ENCODE data around the gene RORC.
"Not testable (repeated sequence)": the region's sequence is repeated elsewhere in the genome, so short reads cannot be mapped to it uniquely, and the experiment has no call there.

Gene RORC

DNA sequence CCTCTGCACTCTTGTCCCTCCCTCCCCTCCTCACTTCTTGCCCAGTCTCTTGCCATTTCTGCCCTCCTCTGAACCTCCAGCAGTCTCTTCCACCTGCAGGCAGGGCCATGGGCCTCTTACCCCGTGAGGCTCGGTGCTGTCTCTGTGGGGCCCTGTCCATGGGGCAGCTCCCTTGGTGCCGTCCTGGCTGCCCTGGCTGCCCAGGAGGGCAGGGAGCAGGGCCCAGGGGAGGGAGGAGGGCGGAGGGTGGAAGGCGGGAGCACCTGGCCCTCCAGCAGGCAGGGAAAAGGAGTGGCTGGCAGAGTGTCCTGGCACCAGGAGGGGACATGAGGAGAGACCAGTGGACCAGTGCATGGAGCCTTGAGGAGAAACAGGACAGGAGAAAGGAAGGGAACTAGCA is at the start of gene RORC:
Gene RORC, minus strand, starts transcription at position 198 of the 400 bp plus-strand sequence. Its CDS starts 38 bp downstream, at position 160.
- Mint-ChIP-seq H3K9me3 (no peaks in the 10 kb centered on the region), H3K27ac (no peak within 1 kb of the TSS), H3K4me3 (no peak within 1 kb of the TSS), H3K36me3 (no peaks in the 10 kb centered on the region), H3K27me3 (peaks cover 21% of the 10 kb centered on the region), H3K4me1 (peaks cover 13% of the 10 kb centered on the region)
- DNase-seq (ENCODE audit: low spot score in 2 of 2), result no peak
- ATAC-seq (ENCODE audit: low read depth), result no peak

DNA sequence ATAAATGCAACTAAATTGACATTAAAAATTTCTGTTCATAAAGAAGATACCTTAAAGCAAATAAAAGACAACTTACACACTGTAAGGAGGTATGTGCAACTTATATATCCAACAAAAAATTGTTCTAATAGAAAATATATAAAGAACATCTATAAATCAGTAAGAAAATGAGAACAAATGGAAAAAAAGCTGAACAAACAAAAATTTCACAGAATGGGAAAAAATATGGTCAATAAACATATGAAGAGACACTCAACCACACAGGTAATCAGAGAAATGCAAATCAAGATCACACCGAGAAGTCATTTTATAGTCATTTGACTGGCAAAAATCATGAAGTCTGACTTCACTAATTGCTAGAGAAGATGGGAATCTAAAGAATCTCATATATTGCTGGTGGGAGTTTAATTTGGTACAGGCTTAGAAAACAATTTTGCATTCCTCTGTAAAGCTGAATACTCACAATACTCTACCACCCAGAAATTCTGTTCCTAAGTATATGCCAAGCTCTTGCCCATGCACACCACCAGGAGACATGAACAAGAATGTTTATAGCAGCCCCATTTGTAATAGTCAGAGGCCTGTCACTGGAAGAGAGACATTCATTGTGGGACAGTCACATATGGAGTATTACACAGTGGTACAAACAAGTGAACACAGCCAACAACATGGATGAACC is 44.0 kb upstream of the RORC start:
- no peak overlapping the region for H3K4me3 Mint-ChIP-seq
- no peak overlapping the region for H3K27ac Mint-ChIP-seq
- H3K27me3 Mint-ChIP-seq, result no peaks in the 10 kb centered on the region
- peaks cover 12% of the 10 kb centered on the region for H3K36me3 Mint-ChIP-seq
- no peak for DNase-seq (ENCODE audit: low spot score in 2 of 2)
- H3K4me1 Mint-ChIP-seq, result no peaks in the 10 kb centered on the region
- no peak for ATAC-seq (ENCODE audit: low read depth)
- H3K9me3 Mint-ChIP-seq, result no peaks in the 10 kb centered on the region

- not testable (repeated sequence) for H3K36me3 Mint-ChIP-seq; H3K9me3 Mint-ChIP-seq; H3K4me1 Mint-ChIP-seq; H3K27me3 Mint-ChIP-seq; ATAC-seq (ENCODE audit: low read depth); H3K4me3 Mint-ChIP-seq; DNase-seq (ENCODE audit: low spot score in 2 of 2); H3K27ac Mint-ChIP-seq
These were observed 41.2 kb upstream of the RORC start for GRCh38 chr1:151872776-151873175.

GRCh38 chr1:151871284-151872030 is 39.9 kb upstream of the RORC start:
- Mint-ChIP-seq H3K9me3 (no peaks in the 10 kb centered on the region), H3K27ac (no peak overlapping the region), H3K36me3 (peaks cover 7% of the 10 kb centered on the region), H3K4me1 (no peaks in the 10 kb centered on the region), H3K27me3 (peaks cover 1% of the 10 kb centered on the region), H3K4me3 (no peak overlapping the region)
- no peak for DNase-seq (ENCODE audit: low spot score in 2 of 2)
- ATAC-seq (ENCODE audit: low read depth), result no peak

GRCh38 chr1:151868486-151868885 is 36.9 kb upstream of the RORC start:
- no peak overlapping the region for H3K4me3 Mint-ChIP-seq
- H3K27me3 Mint-ChIP-seq, result peaks cover 5% of the 10 kb centered on the region
- ATAC-seq (ENCODE audit: low read depth), result no peak
- H3K36me3 Mint-ChIP-seq, result no peaks in the 10 kb centered on the region
- no peak for DNase-seq (ENCODE audit: low spot score in 2 of 2)
- H3K27ac Mint-ChIP-seq, result no peak overlapping the region
- H3K9me3 Mint-ChIP-seq, result no peaks in the 10 kb centered on the region
- no peaks in the 10 kb centered on the region for H3K4me1 Mint-ChIP-seq

DNA sequence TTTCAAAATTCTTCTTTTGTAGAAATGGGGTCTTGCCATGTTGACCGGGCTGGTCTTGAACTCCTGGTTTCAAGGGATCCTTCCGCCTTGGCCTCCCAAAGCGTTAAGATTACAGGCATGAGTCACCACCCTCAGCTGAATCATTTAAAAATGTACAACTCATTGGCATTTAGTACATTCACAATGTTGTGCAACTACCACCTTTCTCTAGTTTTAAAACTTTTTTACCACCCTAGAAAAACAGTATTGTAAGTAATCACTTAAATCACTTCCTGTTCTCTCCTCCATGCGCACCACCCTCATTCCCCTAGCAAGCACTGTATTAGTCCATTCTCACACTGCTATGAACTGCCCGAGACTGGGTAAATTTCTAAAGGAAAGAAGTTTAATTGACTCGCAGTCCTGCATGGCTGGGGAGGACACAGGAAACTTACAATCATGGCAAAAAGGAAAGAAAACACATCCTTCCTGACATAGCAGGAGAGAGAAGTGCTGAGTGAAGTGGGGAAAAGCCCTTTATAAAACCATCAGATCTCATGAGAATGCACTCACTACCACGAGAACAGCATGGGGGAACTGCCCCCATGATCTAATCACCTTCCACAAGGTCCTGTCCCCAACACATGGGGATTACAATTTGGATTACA is 36.3 kb upstream of the RORC start:
- no peak for ATAC-seq (ENCODE audit: low read depth)
- H3K4me3 Mint-ChIP-seq, result no peak overlapping the region
- no peaks in the 10 kb centered on the region for H3K36me3 Mint-ChIP-seq
- H3K27ac Mint-ChIP-seq, result no peak overlapping the region
- H3K9me3 Mint-ChIP-seq, result no peaks in the 10 kb centered on the region
- peaks cover 5% of the 10 kb centered on the region for H3K27me3 Mint-ChIP-seq
- DNase-seq (ENCODE audit: low spot score in 2 of 2), result no peak
- H3K4me1 Mint-ChIP-seq, result no peaks in the 10 kb centered on the region

DNA sequence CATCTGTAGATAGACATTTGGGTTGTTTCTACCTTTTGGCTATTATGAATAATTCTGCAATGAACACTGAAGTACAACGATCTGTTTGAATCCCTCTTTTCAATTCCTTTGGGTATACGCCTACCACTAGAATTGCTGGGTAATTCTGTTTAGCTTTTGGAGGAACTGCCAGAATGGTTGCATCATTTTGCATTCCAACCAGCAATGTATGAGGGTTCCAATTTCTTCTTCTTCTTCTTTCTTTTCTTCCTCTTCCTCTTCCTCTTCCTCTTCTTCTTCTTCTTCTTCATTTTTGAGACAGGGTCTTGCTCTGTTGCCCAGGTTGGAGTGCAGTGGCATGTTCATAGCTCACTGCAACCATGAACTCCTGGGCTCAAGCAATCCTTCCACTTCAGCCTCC is 35.7 kb upstream of the RORC start:
- Mint-ChIP-seq H3K27me3 (peaks cover 8% of the 10 kb centered on the region), H3K9me3 (no peaks in the 10 kb centered on the region), H3K4me1 (no peaks in the 10 kb centered on the region), H3K27ac (no peak overlapping the region), H3K4me3 (no peak overlapping the region), H3K36me3 (no peaks in the 10 kb centered on the region)
- ATAC-seq (ENCODE audit: low read depth) (no peak), DNase-seq (ENCODE audit: low spot score in 2 of 2) (no peak)

DNA sequence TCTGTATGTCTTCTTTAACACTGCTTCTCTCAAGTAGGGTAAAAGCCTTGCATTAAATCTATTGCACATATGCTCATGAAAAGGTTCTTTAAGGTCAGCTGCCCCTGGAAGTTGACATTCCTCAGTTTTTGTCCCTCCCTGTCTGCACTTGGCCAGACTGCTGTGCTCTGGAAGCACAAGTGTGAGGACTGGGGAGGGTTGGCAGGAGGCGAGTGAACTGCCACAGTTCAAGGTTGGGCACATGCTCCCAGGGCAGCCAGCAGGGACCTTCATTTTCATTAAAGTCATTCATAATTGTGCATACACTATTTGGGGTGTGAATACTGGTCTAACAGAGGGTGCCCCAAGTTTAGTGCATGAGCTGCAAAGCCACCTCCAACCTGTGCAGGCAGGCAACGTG is 32.8 kb upstream of the RORC start:
- H3K36me3 Mint-ChIP-seq, result no peaks in the 10 kb centered on the region
- H3K27me3 Mint-ChIP-seq, result peaks cover 11% of the 10 kb centered on the region
- DNase-seq (ENCODE audit: low spot score in 2 of 2) (no peak), ATAC-seq (ENCODE audit: low read depth) (no peak)
- no peaks in the 10 kb centered on the region for H3K9me3 Mint-ChIP-seq
- no peak overlapping the region for H3K27ac Mint-ChIP-seq
- H3K4me1 Mint-ChIP-seq, result peaks cover 7% of the 10 kb centered on the region
- no peak overlapping the region for H3K4me3 Mint-ChIP-seq

DNA sequence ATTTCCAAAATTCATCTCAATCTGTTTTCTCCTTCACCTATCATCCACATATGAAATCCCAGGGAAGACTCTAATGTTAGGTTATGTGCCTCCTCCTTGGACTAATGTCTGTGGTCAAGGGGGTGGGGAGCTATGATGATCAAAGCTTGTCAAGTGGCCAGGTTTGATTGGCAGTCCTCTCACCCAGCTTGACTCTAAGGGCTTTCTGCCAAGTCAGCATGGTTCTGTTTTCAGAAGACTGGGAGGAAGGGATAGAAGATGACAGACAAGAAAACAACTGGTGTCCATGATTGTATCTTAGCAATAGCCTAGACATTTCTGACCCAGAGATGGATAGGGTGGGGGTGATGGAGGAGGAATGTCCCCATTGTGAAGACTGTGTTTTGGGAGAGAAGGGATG is 31.0 kb upstream of the RORC start:
- Mint-ChIP-seq H3K36me3 (no peaks in the 10 kb centered on the region), H3K9me3 (no peaks in the 10 kb centered on the region), H3K4me1 (peaks cover 7% of the 10 kb centered on the region), H3K4me3 (no peak overlapping the region), H3K27me3 (peaks cover 11% of the 10 kb centered on the region), H3K27ac (no peak overlapping the region)
- no peak for ATAC-seq (ENCODE audit: low read depth)
- no peak for DNase-seq (ENCODE audit: low spot score in 2 of 2)

DNA sequence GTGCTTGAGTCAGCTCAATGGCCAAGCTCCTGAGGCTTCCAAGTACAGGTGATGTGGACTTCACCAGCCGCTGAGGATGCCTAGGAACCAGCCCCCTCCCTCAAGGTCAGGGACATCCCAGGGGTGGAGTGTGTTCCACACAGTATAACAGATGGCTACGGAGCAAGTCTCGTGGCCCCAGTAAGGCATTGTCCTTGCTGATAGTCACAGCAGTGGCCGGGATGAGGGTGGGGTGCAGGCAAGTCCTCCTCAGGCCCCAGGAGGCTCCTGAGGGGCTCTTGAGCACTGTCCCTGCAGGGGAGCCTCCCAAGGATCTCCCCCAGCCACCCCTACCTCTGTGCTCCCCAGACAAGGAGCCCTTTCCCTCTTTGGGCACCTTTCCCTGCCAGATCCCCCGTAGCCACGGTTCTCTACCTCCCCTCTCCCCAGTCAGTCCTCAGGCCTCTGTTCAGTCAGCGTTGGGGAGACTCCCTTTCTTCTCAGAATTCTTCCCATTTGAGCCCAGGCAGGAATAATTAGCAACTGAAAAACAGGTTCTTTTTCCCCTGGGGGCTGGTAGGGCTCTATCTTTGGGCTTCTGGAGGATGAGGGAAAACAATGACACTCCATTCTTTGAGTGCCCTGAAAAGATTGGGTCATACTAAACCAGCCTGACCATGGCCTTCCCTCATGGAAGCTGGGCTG is 29.0 kb upstream of the RORC start:
- H3K9me3 Mint-ChIP-seq, result no peaks in the 10 kb centered on the region
- DNase-seq (ENCODE audit: low spot score in 2 of 2) (no peak), ATAC-seq (ENCODE audit: low read depth) (no peak)
- no peak overlapping the region for H3K27ac Mint-ChIP-seq
- H3K36me3 Mint-ChIP-seq, result no peaks in the 10 kb centered on the region
- peaks cover 7% of the 10 kb centered on the region for H3K4me1 Mint-ChIP-seq
- no peak overlapping the region for H3K4me3 Mint-ChIP-seq
- peaks cover 9% of the 10 kb centered on the region for H3K27me3 Mint-ChIP-seq

DNA sequence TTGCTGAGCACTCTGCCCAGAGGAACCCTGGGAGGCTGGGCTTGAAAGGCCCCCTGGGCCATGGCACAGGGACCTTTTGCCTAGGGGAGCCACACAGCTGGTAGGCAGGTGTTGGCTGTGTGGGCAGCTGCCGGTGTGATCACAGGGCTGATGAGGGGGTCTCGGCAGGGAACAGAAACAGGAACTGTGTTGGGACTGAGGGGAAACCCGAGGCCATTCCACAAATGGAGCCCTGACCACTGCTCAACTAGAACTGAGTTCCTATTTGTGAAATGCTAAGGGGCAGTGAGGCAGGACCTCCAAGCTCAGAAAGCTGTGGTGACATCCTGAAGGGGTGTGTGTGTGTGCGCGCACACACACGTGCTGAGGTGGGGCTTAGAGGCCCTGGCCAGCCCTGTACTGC is 28.3 kb upstream of the RORC start:
- Mint-ChIP-seq H3K27ac (no peak overlapping the region), H3K36me3 (no peaks in the 10 kb centered on the region), H3K4me3 (no peak overlapping the region), H3K27me3 (peaks cover 6% of the 10 kb centered on the region), H3K4me1 (peaks cover 7% of the 10 kb centered on the region), H3K9me3 (no peaks in the 10 kb centered on the region)
- ATAC-seq (ENCODE audit: low read depth) (peak; percentile 48), DNase-seq (ENCODE audit: low spot score in 2 of 2) (no peak)

- DNase-seq (ENCODE audit: low spot score in 2 of 2) (no peak), ATAC-seq (ENCODE audit: low read depth) (no peak)
- peaks cover 7% of the 10 kb centered on the region for H3K4me1 Mint-ChIP-seq
- H3K27ac Mint-ChIP-seq, result no peak overlapping the region
- H3K27me3 Mint-ChIP-seq, result peaks cover 6% of the 10 kb centered on the region
- H3K9me3 Mint-ChIP-seq, result no peaks in the 10 kb centered on the region
- no peak overlapping the region for H3K4me3 Mint-ChIP-seq
- H3K36me3 Mint-ChIP-seq, result no peaks in the 10 kb centered on the region
These were observed 27.5 kb upstream of the RORC start for GRCh38 chr1:151858886-151859665.

DNA sequence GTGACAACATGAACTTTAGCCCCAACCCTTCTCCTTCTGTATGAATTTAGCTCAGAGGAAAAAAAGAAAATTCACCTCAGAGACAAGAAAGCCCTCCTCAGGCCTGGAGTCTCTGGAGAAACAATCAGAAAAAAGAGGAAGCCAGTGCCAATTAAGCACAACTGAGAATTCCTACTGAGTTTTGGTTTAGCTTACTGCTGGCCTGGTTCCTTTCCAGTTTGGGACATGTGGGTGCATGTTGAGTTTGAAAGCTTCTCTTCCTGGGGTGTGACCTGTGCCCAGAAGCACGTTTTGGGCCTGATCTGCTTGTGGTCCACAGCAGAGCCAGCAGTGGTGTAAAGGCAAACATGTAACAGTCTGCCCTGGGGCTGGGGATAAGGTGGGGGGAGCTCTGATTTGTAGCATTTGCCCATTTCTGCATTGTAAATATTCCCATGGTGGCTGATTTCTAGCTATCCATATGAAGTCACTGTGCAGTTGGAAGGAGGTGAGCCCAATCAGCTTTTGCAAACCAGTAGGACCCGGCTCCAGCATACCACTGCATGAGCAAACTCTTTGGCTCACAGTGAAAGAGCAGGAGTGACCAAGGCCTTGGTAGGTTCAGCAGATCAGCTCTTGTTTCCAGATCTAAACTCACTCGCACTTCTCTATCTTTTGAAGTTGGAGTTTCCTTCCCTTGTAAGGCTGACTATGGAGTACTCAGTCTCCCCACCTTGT is 26.6 kb upstream of the RORC start:
- H3K27me3 Mint-ChIP-seq, result peaks cover 6% of the 10 kb centered on the region
- H3K9me3 Mint-ChIP-seq, result no peaks in the 10 kb centered on the region
- H3K36me3 Mint-ChIP-seq, result no peaks in the 10 kb centered on the region
- ATAC-seq (ENCODE audit: low read depth), result no peak
- no peak overlapping the region for H3K27ac Mint-ChIP-seq
- no peak overlapping the region for H3K4me3 Mint-ChIP-seq
- H3K4me1 Mint-ChIP-seq, result peaks cover 7% of the 10 kb centered on the region
- no peak for DNase-seq (ENCODE audit: low spot score in 2 of 2)
